ENCODE results near the gene OR4M1.
"Not testable (repeated sequence)": the region's sequence is repeated elsewhere in the genome, so short reads cannot be mapped to it uniquely, and the experiment has no call there.

OR4M1 gene

DNA sequence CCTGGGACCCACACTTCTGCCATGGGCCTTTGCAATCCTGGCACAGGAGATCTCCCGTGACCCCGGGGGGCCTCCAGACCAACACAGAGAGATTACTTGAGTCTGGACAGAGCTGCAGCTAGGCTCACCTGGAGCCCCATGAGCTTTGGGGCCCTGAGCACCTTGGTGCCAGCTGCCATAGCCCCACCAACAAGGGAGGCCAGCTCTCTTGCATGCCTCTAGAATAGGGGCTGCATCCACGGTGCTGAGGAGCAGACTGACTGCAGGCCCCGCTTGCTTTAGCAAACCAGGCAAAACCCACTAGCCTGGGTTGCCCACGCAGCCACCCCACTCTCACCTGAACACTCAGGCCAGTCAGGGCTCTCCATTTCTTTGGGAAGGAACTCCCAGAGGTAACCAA lies 26.6 kb downstream of the OR4M1 start:
- DNase-seq (ENCODE audit: insufficient read length, low spot score) (no peak), FAIRE-seq (no peak)
- no peak for TF ChIP-seq POLR2A (IDR thresholded peaks at IDR 0.05; ENCODE audit: low read depth, low read length)

DNA sequence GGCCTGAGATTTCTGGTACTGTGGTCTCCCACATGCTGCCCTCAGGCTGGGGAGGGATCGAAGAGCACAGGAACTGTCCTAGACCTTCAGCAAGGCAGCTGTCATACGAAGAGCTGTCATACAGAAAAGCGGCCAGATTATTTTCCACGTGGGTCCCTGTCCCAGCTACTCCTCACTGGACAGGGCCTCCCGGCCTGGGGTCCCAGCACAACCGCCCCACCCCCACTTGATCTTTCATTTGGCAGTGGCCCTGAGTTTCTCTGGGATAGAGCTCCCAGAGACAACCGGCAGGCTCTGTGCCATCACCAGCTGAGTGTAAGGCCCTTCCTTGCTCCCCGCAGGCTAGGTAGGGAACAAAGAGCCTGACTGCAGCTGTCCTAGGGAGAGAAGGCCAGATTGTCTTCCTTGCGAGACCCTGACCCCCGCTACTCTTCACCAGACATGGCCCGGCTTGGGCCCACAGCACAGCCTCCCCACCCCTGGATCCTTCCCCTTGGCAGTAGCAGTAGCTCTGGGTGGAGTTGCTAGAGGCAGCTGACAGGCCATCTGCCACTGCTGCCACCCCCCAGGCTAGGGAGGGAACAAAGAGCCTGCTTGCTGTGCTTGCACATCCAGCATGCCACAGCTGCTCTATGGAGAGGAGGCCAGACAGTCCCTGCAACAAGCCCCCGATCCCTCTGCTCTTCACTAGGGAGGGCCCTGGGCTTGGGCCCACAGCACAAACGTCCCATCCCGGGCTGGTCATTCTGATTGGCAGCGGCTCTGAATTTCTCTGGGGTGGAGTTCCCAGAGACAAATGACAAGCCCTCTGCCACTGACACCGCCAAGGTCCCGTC lies 27.2 kb downstream of the OR4M1 start:
- DNase-seq (ENCODE audit: insufficient read length, low spot score): no peak
- no peak for TF ChIP-seq POLR2A (IDR thresholded peaks at IDR 0.05; ENCODE audit: low read depth, low read length)
- no peak for FAIRE-seq

DNA sequence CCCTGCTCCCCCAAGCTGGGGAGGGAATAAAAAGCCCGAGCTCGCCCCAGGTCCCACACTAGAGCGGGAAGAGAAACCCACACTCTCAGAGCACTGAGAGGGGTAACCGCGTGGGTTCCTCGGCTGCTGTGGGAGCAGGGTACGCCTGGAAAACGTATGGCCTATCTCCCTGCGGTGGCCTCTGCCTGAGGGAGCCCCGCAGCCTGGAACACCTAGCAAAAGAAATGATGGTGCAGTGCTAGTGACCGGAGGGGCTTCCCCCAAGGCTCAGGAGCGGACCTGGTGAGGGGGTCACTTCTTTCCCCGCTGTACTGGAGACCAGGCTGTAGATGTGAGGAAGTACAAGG lies 27.8 kb downstream of the OR4M1 start:
- FAIRE-seq (no peak), DNase-seq (ENCODE audit: insufficient read length, low spot score) (no peak)
- no peak for TF ChIP-seq POLR2A (IDR thresholded peaks at IDR 0.05; ENCODE audit: low read depth, low read length)

DNA sequence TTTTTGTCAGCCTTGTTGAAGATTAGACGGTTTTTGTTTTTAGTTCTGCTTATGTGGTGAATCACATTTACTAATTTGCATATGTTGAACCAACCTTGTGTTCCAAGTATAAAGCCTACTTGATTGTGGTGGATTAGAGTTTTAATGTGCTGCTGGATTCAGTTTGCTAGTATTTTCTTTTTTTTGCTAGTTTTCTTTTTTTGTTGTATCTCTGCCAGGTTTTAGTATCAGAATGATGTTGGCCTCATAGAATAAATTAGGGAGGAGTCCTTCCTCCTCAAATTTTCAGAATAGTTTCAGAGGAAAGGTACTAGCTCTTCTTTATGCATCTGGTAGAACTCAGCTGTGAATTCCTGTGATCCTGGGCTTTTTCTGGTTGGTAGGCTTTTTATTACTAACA lies 30.2 kb downstream of the OR4M1 start, which contains the start of gene OR4N2:
Gene OR4N2, plus strand, starts transcription at position 301 of the 400 bp plus-strand sequence. CDS start 23,679 bp downstream, outside the sequence.
- not testable (repeated sequence) for FAIRE-seq; DNase-seq (ENCODE audit: insufficient read length, low spot score)

DNA sequence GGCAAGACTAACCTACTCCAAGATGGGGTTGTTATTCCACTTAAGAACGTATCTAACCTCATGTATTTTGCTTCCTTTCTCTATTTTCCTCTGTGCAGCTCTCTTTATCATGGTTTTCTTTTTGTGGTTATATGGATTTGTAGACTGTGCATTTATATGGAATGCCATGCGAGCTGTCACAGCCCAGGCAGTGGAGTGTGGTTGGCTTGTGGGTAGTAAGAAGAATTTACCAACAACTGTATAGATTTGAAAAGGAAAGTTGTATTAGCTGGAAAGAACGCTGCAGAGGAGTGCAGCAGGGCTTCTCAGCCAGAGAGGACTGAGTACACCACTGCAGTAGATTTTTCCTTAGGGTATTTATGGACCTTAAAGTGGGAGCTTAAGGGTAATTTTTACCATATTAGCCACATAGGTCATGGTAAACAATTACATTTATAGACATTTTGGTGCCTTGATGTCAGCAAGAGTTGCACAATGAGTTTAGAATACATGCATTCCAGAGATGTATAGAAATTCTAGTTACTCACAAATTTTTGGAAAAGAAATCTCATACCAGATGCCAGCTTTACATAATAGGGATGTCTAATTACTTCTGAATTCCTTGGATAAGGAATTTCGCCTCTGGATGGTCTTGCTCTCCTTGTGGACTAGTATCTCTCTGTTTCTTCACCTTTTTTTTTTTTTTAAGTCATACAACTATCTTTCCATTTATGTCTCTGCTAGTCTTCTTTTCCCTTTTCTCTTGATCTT lies 40.0 kb downstream of the OR4M1 start:
- DNase-seq (ENCODE audit: insufficient read length, low spot score); FAIRE-seq: not testable (repeated sequence)

DNA sequence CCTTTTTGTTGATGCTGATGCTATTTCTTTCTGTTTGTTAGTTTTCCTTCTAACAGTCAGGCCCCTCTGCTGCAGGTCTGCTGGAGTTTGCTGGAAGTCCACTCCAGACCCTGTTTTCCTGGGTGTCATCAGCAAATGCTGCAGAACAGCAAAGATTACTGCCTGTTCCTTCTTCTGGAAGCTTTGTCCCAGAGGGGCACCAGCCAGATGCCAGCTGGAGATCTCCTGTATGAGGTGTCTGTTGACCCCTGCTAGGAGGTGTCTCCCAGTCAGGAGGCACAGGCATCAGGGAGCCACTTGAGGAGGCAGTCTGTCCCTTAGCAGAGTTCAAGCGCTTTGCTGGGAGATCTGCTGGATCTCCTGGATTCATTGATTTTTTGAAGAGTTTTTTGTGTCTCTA lies 46.6 kb downstream of the OR4M1 start:
- FAIRE-seq; DNase-seq (ENCODE audit: insufficient read length, low spot score): not testable (repeated sequence)

DNA sequence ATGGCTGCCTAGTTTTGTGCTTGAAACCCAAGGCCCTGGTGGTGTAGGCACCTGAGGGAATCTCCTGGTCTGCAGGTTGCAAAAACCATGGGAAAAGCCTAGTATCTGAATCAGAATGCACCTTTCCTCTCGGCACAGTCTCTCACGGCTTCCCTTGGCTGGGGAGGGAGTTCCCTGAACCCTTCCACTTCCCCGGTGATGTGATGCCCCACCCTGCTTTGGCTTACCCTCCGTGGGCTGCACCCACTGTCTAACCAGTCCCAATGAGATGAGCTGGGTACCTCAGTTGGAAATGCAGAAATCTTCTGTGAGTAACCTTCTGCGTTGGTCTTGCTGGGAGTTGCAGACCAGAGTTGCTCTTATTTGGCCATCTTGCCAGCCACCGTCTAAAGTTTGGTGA lies 47.7 kb downstream of the OR4M1 start:
- not testable (repeated sequence) for FAIRE-seq; DNase-seq (ENCODE audit: insufficient read length, low spot score)

DNA sequence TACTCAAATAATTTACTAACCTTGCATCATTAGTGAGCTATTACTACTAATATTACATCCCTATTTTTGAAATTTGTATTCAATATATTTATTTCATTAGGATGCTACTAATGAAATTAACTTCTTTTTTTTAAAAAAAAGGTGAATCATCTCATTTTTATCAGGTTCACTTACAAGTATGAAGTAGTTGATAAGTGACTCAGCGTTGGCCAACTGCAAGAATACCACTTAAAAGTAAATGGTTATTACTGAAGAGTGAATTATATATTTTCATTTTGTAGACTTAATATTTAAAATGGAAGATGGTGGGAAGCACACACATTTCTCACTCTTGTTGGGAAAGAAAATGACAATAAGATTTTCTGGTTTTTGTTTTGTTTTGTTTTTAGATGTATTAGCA lies 49.9 kb downstream of the OR4M1 start:
- FAIRE-seq: no peak
- DNase-seq (ENCODE audit: insufficient read length, low spot score): no peak
- no peak for TF ChIP-seq POLR2A (IDR thresholded peaks at IDR 0.05; ENCODE audit: low read depth, low read length)

DNA sequence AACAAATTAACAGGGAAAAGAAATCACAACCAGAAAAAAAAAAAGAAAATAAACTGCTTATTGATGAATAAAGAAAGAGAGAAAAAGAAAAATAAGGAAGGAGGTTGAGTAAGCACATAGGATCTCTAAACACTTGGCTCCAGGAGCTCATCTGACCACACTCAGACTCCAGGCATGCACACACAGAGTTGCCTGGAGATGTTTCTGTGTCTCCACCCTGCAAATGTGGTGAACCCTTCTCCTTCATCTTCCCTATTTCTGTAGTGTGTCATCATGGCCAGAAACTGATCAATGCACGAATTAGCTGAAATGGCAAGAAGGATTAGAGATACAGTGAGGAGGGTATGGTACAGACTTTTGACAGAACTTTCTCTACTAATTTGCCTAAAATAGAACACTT lies 50.5 kb downstream of the OR4M1 start:
- no peak for FAIRE-seq
- DNase-seq (ENCODE audit: insufficient read length, low spot score): no peak

DNA sequence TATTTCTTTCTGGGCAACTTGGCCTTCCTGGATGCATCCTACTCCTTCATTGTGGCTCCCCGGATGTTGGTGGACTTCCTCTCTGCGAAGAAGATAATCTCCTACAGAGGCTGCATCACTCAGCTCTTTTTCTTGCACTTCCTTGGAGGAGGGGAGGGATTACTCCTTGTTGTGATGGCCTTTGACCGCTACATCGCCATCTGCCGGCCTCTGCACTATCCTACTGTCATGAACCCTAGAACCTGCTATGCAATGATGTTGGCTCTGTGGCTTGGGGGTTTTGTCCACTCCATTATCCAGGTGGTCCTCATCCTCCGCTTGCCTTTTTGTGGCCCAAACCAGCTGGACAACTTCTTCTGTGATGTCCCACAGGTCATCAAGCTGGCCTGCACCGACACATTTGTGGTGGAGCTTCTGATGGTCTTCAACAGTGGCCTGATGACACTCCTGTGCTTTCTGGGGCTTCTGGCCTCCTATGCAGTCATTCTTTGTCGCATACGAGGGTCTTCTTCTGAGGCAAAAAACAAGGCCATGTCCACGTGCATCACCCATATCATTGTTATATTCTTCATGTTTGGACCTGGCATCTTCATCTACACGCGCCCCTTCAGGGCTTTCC lies 54.4 kb downstream of the OR4M1 start:
- DNase-seq (ENCODE audit: insufficient read length, low spot score); FAIRE-seq: not testable (repeated sequence)

More for the DNA sequence above, 50.5 kb downstream of the OR4M1 start:
- no peak for TF ChIP-seq POLR2A (IDR thresholded peaks at IDR 0.05; ENCODE audit: low read depth, low read length)

DNA sequence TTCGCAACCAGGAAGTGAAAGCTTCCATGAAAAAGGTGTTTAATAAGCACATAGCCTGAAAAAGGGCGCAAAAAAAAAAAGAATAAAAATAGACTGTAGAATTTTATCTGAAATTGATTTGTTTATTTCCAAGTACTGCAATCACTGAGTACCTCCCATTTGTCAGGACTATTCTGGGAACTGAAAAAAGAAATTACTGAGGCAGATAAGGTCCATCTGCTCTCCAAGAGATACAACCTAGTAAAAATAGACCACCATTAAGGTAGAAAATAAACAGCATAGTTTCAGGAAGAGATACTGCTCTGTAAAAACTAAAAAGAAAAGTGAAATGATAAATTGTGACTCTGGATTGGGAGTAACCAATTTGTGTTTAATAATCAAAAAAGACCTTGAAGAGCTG lies 55.0 kb downstream of the OR4M1 start:
- no peak for FAIRE-seq
- no peak for TF ChIP-seq POLR2A (IDR thresholded peaks at IDR 0.05; ENCODE audit: low read depth, low read length)
- no peak for DNase-seq (ENCODE audit: insufficient read length, low spot score)

All from H54 (cell line).